Endothelial cell of umbilical vein (primary cell): Measurements from ENCODE around the gene PBXIP1.

Experiments
- CTCF ChIP-seq, 2 donors: IDR thresholded peaks; 1 replicate in 1 of 2; 2 replicates in 1 of 2; pipeline ENCODE4 v1.5.1; 2011; ENCODE audit warnings: low read length in 2 of 2, mild to moderate bottlenecking in 2 of 2, moderate library complexity in 2 of 2, control low read depth in 1 of 2, inconsistent platforms in 1 of 2, low read depth in 1 of 2; ENCODE audit not compliant: insufficient read depth in 1 of 2; ENCODE audit errors: extremely low read depth in 1 of 2
- JUN ChIP-seq: IDR thresholded peaks from 2 replicates; pipeline ENCODE4 v1.6.1; 2011; ENCODE audit warnings: borderline replicate concordance, low read depth; ENCODE audit not compliant: insufficient read length, insufficient read depth

- TF ChIP-seq JUN = no peak
- TF ChIP-seq CTCF (IDR thresholded peaks at IDR 0.05; ENCODE audit: extremely low read depth in 1 of 2, insufficient read depth in 1 of 2, low read depth in 1 of 2, low read length in 2 of 2) = no peak
Measured at GRCh38 chr1:154998201-154998780, 42.4 kb upstream of the PBXIP1 start.
